HEK293T (cell line): ENCODE measurements around the gene NEK4.

Experiments used
- CTCF ChIA-PET: fragments of 350-600 bp; formaldehyde crosslinking; extraction: SDS; loops from one replicate; lab custom pipeline; 2021; ENCODE audit warnings: antibody characterized with exemption, inconsistent platforms; lab: Yijun Ruan, JAX
- POLR2A ChIA-PET: fragments of 350-600 bp; formaldehyde crosslinking; extraction: SDS; loops from one replicate; lab custom pipeline; 2020; ENCODE audit warnings: antibody characterized with exemption, inconsistent platforms; lab: Yijun Ruan, JAX
- DNase-seq: peaks from one replicate; pipeline ENCODE4 v3.0.0; 2012; ENCODE audit warnings: mixed read lengths; ENCODE audit errors: extremely low spot score
- HDGF ChIP-seq: fragments of 450-650 bp; IDR thresholded peaks from 2 replicates; pipeline ENCODE4 v1.6.1; 2017; ENCODE audit warnings: antibody characterized with exemption, borderline replicate concordance
- L3MBTL2 ChIP-seq: fragments of 450-650 bp; conservative IDR thresholded peaks from 2 replicates; pipeline ENCODE4 v1.6.1; 2016; ENCODE audit warnings: mild to moderate bottlenecking
- NFRKB ChIP-seq: fragments of 450-650 bp; IDR thresholded peaks from 2 replicates; pipeline ENCODE4 v1.6.1; 2016; ENCODE audit warnings: mild to moderate bottlenecking, moderate library complexity
- SP1 ChIP-seq: fragments of 450-650 bp; IDR thresholded peaks from 2 replicates; pipeline ENCODE4 v1.6.1; 2017
- TARDBP ChIP-seq: fragments of 450-650 bp; IDR thresholded peaks from 2 replicates; pipeline ENCODE4 v1.6.1; 2016

The NEK4 gene

GRCh38 chr3:52660046-52660445 is 110.7 kb downstream of the NEK4 start:
- CTCF ChIA-PET, result no interaction called here
- POLR2A ChIA-PET, result no interaction called here
- no peak for TF ChIP-seq SP1
- no peak for TF ChIP-seq L3MBTL2
- TF ChIP-seq HDGF, result no peak
- no peak for TF ChIP-seq TARDBP
- TF ChIP-seq NFRKB, result no peak
- no peak for DNase-seq
